ENCODE data around the gene RHBDD2.

RHBDD2 gene

DNA sequence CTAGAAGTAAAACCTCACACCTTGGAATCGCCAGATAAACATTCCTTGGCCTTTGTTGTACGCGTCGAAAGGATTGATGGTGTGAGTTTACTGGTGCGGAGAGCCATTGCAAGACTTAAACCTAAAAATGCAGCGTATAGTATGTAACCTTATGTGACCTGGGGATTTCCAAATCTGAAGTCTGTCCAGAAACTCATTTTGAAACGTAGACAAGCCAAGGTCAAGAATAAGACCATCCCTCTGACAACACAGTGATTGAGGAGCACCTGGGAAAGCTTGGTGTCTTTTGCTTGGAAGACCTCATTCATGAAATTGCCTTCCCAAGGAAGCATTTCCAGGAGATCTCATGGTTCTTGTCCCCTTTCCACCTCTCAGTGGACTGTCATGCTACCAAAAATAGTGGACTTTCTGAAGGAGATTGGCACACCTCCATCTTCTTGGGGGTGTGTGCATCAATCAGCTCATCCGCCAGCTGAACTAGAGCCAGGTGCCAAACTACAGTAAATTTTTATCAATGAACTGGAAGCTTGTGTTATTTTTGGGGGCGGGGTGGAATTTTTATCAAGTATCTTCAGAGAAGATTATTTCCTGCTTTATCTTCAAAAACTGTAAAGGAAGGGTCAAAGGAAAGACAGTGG is 44.3 kb downstream of the RHBDD2 start:
- no peak for DNase-seq

DNA sequence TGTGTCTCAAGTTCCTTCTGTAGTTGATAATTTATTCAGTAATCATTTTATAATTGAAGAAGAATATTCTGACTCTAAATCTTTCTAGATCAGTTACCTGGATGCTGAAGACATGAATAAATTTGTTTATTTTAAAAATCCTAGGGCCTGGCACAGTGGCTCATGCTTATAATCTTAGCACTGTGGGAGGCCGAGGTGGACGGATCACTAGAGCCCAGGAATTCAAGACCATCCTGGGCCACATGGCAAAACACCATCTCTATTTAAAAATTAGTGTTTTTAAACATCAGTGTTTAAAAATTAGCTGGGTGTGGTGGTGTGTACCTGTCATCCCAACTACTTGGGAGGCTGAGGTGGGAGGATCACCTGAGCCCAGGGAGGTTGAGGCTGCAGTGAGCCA is 45.4 kb downstream of the RHBDD2 start:
- DNase-seq, result no peak

DNA sequence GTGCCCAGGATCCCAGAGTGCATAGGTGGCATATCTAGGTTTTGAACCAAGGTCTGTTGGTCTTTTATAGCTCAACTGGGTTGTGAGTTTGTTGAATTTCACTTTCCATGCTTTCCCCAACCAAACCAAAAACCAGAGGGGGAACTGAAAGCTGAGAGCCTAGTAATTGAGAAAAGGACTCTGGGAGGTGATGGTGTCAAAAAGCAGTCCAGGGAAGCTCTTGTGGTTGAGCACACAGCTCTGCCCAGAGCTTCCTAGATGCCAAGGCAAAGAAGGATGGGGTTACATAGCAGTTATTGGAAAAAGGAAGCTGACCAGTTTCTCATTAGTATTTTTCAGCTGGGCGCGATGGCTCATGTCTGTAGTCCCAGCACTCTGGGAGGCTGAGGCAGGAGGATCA is 46.1 kb downstream of the RHBDD2 start:
- DNase-seq, result no peak

DNA sequence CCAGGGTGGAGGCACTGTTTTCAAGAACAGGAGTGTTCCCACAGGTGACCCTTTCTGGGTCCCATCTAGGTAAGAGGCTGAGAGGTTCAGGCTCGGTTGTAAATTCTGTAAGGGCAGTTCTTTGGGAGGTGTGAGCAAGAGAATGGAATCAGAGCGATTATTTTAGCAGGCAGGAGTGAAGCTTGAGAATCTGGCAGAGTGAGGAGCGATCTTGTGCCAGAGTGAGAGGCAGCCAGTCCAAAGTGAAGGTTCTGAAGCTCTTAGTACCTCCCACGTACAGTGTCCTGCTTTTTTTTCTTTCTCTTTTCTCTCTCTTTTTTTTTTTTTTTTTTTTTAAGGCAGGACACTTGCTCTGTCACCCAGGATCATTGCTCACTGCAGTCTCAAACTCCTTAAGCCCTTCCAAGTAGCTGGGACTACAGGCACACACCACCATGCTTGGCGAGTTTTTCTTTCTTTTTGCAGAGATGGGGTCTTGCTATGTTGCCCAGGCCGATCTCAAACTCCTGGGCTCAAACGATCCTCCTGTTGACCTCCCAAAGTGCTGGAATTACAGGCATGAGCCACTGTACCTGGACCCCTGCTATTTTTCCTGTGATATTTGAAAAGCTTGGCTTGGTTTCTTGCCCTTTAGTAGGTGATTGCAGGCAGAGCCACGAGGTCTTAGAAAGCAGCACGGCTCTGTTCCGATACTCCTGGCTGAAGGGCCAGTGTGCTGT is 47.0 kb downstream of the RHBDD2 start:
- no peak for DNase-seq

DNA sequence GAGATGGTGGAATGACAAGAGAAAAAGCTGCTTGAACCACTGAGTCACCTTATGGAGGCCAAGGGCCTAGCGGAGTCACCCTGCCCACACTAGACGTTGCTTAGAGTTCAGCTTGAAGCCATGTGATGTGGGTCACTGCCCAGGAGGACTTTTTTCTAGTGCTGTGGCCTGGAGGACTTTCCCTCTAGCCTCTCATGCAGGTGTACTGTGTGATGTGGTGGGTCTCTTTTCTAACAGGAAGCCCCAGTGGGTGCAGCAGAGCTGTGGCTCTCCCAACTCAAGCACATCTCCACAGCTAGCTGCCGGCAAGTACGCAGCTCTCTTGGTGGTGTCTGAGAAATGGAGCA is 49.7 kb downstream of the RHBDD2 start:
- no peak for DNase-seq

DNA sequence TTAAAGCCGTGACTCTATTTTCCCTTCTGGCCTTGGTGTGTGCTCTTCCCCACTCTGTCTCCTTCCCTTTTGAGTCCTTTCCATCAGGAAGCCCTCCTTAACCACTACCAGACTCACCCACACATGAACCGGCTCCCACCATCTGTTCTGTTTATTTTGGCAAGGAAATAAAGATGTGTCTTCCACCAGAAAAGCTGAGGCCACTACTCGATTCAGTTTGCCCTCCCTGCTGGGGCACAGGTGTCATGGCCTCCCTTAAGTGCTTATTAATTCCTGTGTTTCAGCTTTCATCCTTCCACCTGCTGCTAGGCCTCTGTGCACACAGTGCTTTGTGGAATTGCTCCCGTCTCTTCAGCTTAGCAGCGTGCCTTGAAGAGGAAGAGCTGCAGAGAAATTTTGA is 52.8 kb downstream of the RHBDD2 start:
- no peak for DNase-seq

DNA sequence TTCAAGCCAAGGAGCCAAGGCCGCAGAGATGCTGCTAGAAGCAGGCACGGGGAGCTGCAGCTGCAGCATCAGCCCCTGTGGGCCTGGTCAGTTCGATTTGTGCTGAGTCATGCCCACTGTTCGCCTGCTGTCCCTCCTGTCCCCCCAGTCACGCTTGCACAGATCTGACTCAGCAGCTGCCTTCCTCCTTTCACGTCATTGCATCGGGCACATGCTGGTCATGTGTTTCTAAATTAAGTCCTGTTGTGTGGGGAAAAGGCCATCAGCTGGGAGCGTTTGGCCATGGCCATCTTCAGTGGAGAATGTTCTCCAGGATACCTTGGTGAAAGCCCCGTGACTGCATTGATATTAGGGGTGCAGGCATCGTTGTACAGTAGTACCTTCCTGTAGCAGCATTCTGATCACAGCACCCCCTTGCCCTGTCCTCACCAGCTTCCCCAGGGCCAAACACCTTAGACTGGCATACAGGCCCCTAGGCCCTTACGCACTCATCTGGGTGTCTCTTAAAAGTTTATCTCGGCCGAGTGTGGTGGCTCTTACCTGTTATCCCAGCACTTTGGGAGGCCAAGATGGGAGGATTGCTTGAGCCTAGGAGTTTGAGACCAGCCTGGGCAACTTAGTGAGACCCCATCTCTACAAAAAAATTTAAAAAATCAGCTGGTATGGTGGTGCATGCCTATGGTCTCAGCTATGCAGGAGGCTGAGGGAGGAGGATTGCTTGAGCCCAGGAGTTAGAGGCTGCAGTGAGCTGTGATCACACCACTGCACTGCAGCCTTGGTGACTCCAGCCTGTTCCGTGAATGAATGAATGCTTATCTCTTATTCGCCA is 59.3 kb downstream of the RHBDD2 start:
- DNase-seq, result no peak

Data from activated effector memory CD4-positive, alpha-beta T cell treated with anti-CD3 and anti-CD28 coated beads, Interleukin-2, amount 50 U/mL, for 16 hours (primary cell).